VCaP (cell line): Measurements from ENCODE around the gene LTBP2.

Source experiments
- H3K27ac ChIP-seq: fragments of 450-650 bp; 2 replicates; pipeline ENCODE4 v1.5.1; 2017
- CTCF ChIP-seq: fragments of 450-650 bp; conservative IDR thresholded peaks from 2 replicates; pipeline ENCODE4 v1.5.1; 2017; ENCODE audit warnings: mild to moderate bottlenecking, moderate library complexity

The LTBP2 gene

GRCh38 chr14:74507085-74507484 lies 105.0 kb downstream of the LTBP2 start:
- TF ChIP-seq CTCF, result no peak

GRCh38 chr14:74506411-74506851 lies 105.6 kb downstream of the LTBP2 start:
- no peak overlapping the region for H3K27ac ChIP-seq
- no peak for TF ChIP-seq CTCF

More at GRCh38 chr14:74507085-74507484, 105.0 kb downstream of the LTBP2 start:
- H3K27ac ChIP-seq, result no peak overlapping the region

- no peak overlapping the region for H3K27ac ChIP-seq
- no peak for TF ChIP-seq CTCF
Observed at GRCh38 chr14:74505831-74506230, 106.2 kb downstream of the LTBP2 start.

GRCh38 chr14:74504874-74505720 lies 106.9 kb downstream of the LTBP2 start:
- no peak for TF ChIP-seq CTCF
- no peak overlapping the region for H3K27ac ChIP-seq

DNA sequence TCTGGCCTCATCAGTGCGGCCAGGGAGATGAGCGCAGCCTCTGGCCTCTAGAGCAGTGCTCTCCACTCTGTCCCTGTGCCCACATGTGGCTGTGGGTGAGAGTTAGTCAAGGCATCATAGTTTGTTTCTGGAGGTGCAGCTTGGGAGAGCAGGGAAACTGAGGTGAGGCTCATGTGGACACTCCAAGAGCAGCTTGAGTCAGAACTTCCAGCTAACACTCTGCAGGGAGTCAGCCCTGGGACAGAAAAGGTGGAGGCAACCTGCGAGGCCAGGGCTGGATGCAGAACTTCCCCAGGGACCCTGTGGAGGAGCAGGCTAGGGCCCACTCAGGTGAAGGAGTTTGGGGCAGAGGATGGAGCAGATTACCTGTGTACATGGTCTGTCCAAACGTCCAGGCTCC lies 107.6 kb downstream of the LTBP2 start:
- TF ChIP-seq CTCF, result no peak
- H3K27ac ChIP-seq, result no peak overlapping the region

DNA sequence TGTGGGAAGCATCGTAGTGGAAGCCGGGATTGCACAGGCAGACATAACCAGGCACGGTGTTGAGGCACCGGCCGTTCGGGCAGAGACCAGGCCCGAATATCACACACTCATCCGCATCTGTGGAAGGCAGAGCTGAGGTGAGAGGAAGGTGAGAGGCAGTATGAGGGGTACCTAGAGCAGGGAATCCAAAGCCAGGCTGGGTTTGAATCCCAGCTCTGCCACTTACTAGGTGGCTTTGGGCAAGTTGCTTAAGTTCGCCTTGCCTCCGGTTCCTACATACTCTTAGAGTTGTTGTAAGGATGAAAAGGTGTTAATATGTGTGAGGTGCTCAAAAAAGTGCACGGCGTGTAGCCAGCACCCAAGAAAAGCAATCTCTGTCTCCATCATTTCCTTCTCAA lies 108.1 kb downstream of the LTBP2 start:
- no peak for TF ChIP-seq CTCF
- no peak overlapping the region for H3K27ac ChIP-seq

- no peak for TF ChIP-seq CTCF
- H3K27ac ChIP-seq, result no peak overlapping the region
Observed at GRCh38 chr14:74503291-74503937, 108.6 kb downstream of the LTBP2 start.
